GM23338 (cell line): ENCODE results near the gene CKM. TPM values are rescaled to one million over a fixed set of nuclear protein-coding genes. Genes with fewer than 3 reads are reported as not detected.

Source experiments
- ATAC-seq: fragments of 200-7000 bp; cut with Tn5 transposase; 3 replicates; pipeline ENCODE4 v1.9.1; 2020
- DNase-seq: peaks from one replicate; pipeline ENCODE4 v3.0.0-alpha.2; 2015; ENCODE audit warnings: low spot score
- H2AFZ ChIP-seq: fragments of 200-600 bp; sonication (generic); 2 replicates; pipeline ENCODE4 v1.8.0; 2016; ENCODE audit warnings: antibody characterized with exemption, mild to moderate bottlenecking, moderate library complexity
- H3F3A ChIP-seq: fragments of 200-600 bp; sonication (generic); replicated peaks from 2 replicates; pipeline ENCODE4 v1.8.0; 2017; ENCODE audit warnings: antibody characterized with exemption, mixed run types, low read depth
- H3K27ac ChIP-seq: fragments of 200-600 bp; sonication (generic); 2 replicates; pipeline ENCODE4 v1.6.1; 2016; ENCODE audit warnings: low read depth
- H3K27me3 ChIP-seq: fragments of 200-600 bp; sonication (generic); 2 replicates; pipeline ENCODE4 v1.8.0; 2016; ENCODE audit warnings: mild to moderate bottlenecking, mixed run types, moderate library complexity; ENCODE audit not compliant: insufficient read depth
- H3K36me3 ChIP-seq: fragments of 200-600 bp; sonication (generic); 2 replicates; pipeline ENCODE4 v1.8.0; 2016; ENCODE audit warnings: mild to moderate bottlenecking; ENCODE audit not compliant: insufficient read depth
- H3K4me1 ChIP-seq: fragments of 200-600 bp; sonication (generic); 2 replicates; pipeline ENCODE4 v1.8.0; 2016; ENCODE audit warnings: mild to moderate bottlenecking, moderate library complexity; ENCODE audit not compliant: insufficient read depth
- H3K4me2 ChIP-seq: fragments of 200-600 bp; sonication (generic); 2 replicates; pipeline ENCODE4 v1.7.1; 2017; ENCODE audit warnings: mixed run types
- H3K4me3 ChIP-seq: fragments of 200-600 bp; sonication (generic); 2 replicates; pipeline ENCODE4 v1.6.1; 2016; ENCODE audit warnings: mixed run types
- H3K79me2 ChIP-seq: fragments of 200-600 bp; sonication (generic); replicated peaks from 2 replicates; pipeline ENCODE4 v1.8.0; 2017; ENCODE audit warnings: mild to moderate bottlenecking; ENCODE audit not compliant: insufficient read depth
- H3K9me2 ChIP-seq: fragments of 200-600 bp; sonication (generic); 2 replicates; pipeline ENCODE4 v1.8.0; 2017; ENCODE audit not compliant: insufficient read depth
- H4K20me1 ChIP-seq: fragments of 200-600 bp; sonication (generic); replicated peaks from 2 replicates; pipeline ENCODE4 v1.8.0; 2017; ENCODE audit warnings: mild to moderate bottlenecking; ENCODE audit not compliant: insufficient read depth
- H3K27ac Mint-ChIP-seq: 2 replicates; pipeline ENCODE4 v1.8.0; 2020; ENCODE audit warnings: inconsistent platforms, mild to moderate bottlenecking, moderate library complexity, mixed read lengths
- H3K27me3 Mint-ChIP-seq: 3 replicates; pipeline ENCODE4 v1.8.0; 2022; ENCODE audit warnings: low read depth, mild to moderate bottlenecking, moderate library complexity, mixed read lengths, inconsistent platforms; ENCODE audit not compliant: insufficient read depth, poor library complexity
- H3K36me3 Mint-ChIP-seq: 3 replicates; pipeline ENCODE4 v1.8.0; 2021; ENCODE audit warnings: low read depth, mild to moderate bottlenecking, inconsistent platforms, moderate library complexity, mixed read lengths
- H3K4me1 Mint-ChIP-seq: 3 replicates; pipeline ENCODE4 v1.8.0; 2020; ENCODE audit warnings: mild to moderate bottlenecking, inconsistent platforms, mixed read lengths
- H3K4me3 Mint-ChIP-seq: 3 replicates; pipeline ENCODE4 v1.8.0; 2021; ENCODE audit warnings: moderate library complexity, mild to moderate bottlenecking, inconsistent platforms, mixed read lengths
- H3K9me3 Mint-ChIP-seq: 3 replicates; pipeline ENCODE4 v1.8.0; 2020; ENCODE audit warnings: moderate library complexity, mild to moderate bottlenecking, inconsistent platforms, mixed read lengths
- CREB1 ChIP-seq: fragments of 250-450 bp; sonication (Bioruptor Pico); IDR thresholded peaks from 2 replicates; pipeline ENCODE4 v1.5.0; 2020; ENCODE audit warnings: low read depth, mild to moderate bottlenecking, moderate library complexity
- CTCF ChIP-seq, 2 experiments: fragments of 200-600 bp in 1 of 2; sonication (generic) in 1 of 2; conservative IDR thresholded peaks; 2 replicates each; pipeline versions ENCODE4 v1.5.1 to v1.6.1; 2016 to 2017; ENCODE audit warnings: antibody characterized with exemption in 2 of 2, low read depth in 2 of 2, mild to moderate bottlenecking in 2 of 2, moderate library complexity in 1 of 2
- ETS1 ChIP-seq: IDR thresholded peaks from 2 replicates; pipeline ENCODE4 v1.6.1; 2016; ENCODE audit warnings: antibody characterized with exemption
- EZH2 ChIP-seq: fragments of 200-600 bp; sonication (generic); IDR thresholded peaks from one replicate; pipeline ENCODE4 v1.8.0; 2017; ENCODE audit warnings: antibody characterized with exemption, mild to moderate bottlenecking, low read depth; ENCODE audit not compliant: unreplicated experiment
- EZH2phosphoT487 ChIP-seq: fragments of 200-600 bp; sonication (generic); IDR thresholded peaks from one replicate; pipeline ENCODE4 v1.8.1; 2018; ENCODE audit warnings: antibody characterized with exemption; ENCODE audit not compliant: unreplicated experiment
- JUNB ChIP-seq: IDR thresholded peaks from one replicate; pipeline ENCODE4 v1.6.1; 2016; ENCODE audit warnings: antibody characterized with exemption; ENCODE audit not compliant: unreplicated experiment
- NANOG ChIP-seq: IDR thresholded peaks from 2 replicates; pipeline ENCODE4 v1.6.1; 2016; ENCODE audit warnings: antibody characterized with exemption, borderline replicate concordance
- POLR2AphosphoS5 ChIP-seq: IDR thresholded peaks from 2 replicates; pipeline ENCODE4 v1.6.1; 2016; ENCODE audit warnings: antibody characterized with exemption, low read depth
- STAT1 ChIP-seq: IDR thresholded peaks from one replicate; pipeline ENCODE4 v1.6.1; 2016; ENCODE audit warnings: antibody characterized with exemption; ENCODE audit not compliant: unreplicated experiment
- ZNF114 ChIP-seq: fragments of 250-450 bp; sonication (Bioruptor Pico); IDR thresholded peaks from 2 replicates; pipeline ENCODE4 v1.5.0; 2020; ENCODE audit warnings: mild to moderate bottlenecking, moderate library complexity
- ZNF331 ChIP-seq: fragments of 250-450 bp; sonication (Bioruptor Pico); IDR thresholded peaks from 2 replicates; pipeline ENCODE4 v1.5.0; 2020; ENCODE audit warnings: low read depth, mild to moderate bottlenecking, moderate library complexity
- ZNF462 ChIP-seq: fragments of 250-450 bp; sonication (Bioruptor Pico); IDR thresholded peaks from 2 replicates; pipeline ENCODE4 v1.5.0; 2020; ENCODE audit warnings: mild to moderate bottlenecking, moderate library complexity
- polyA plus RNA-seq: library from polyadenylated mRNA; unstranded; fragments of >200 nt; fragmentation: Nextera tagmentation; extraction: Ambion mirVana; gene quantifications from 2 replicates; pipeline ENCODE4 v1.2.1, GENCODE V29; 2016
- total RNA-seq: library from RNA; depleted of rRNA; stranded (reverse); fragments of >200 nt; shearing (Covaris generic); gene quantifications from 2 replicates; pipeline ENCODE4 v1.2.3, GENCODE V29; 2014

Gene CKM
- total and polyA plus RNA-seq, 2 experiments from 2014 or later = not detected

GRCh38 chr19:45342911-45343310 is 20.2 kb upstream of the CKM start (continued):
- TF ChIP-seq CTCF (conservative IDR thresholded peaks at IDR 0.05; ENCODE audit: low read depth in 2 of 2) = no peak
- TF ChIP-seq EZH2phosphoT487 = no peak
- no peak for TF ChIP-seq EZH2
- TF ChIP-seq STAT1 = no peak
- no peak for TF ChIP-seq ETS1
- no peak for TF ChIP-seq ZNF114 (CRISPR knock-in tag)

- peak; percentile 56 for DNase-seq
- H3K4me3 ChIP-seq = peak overlapping the region; percentile 80
- H3K4me3 Mint-ChIP-seq = no peak overlapping the region
Observed at GRCh38 chr19:45340899-45341453, 18.3 kb upstream of the CKM start.

More at GRCh38 chr19:45340899-45341453, 18.3 kb upstream of the CKM start:
- Mint-ChIP-seq H3K27me3 (peaks cover 13% of the 10 kb centered on the region), H3K36me3 (peaks cover 3% of the 10 kb centered on the region; the same call in 1 of the 3 replicates), H3K27ac (no peak overlapping the region), H3K4me1 (peaks cover 2% of the 10 kb centered on the region; the same call in 1 of the 3 replicates), H3K9me3 (no peaks in the 10 kb centered on the region)
- H3K4me1 ChIP-seq = no peaks in the 10 kb centered on the region
- H3K27ac ChIP-seq = no peak overlapping the region
- peaks cover 12% of the 10 kb centered on the region; the same call in 1 of the 2 replicates for H3F3A ChIP-seq
- peaks cover 27% of the 10 kb centered on the region for H3K27me3 ChIP-seq
- no peak for TF ChIP-seq ETS1
- TF ChIP-seq ZNF331 (CRISPR knock-in tag) = no peak
- no peak for TF ChIP-seq JUNB
- TF ChIP-seq ZNF462 (CRISPR knock-in tag) = no peak
- TF ChIP-seq EZH2 = no peak
- no peak for TF ChIP-seq POLR2AphosphoS5
- TF ChIP-seq NANOG = no peak
- no peak for TF ChIP-seq CTCF (conservative IDR thresholded peaks at IDR 0.05; ENCODE audit: low read depth in 2 of 2)
- TF ChIP-seq ZNF114 (CRISPR knock-in tag) = no peak
- no peak for TF ChIP-seq STAT1
- no peak for TF ChIP-seq CREB1 (CRISPR knock-in tag)
- no peaks in the 10 kb centered on the region for H4K20me1 ChIP-seq
- peak; percentile 58 for ATAC-seq
- H2AFZ ChIP-seq = peak overlapping the region; percentile 72; the same call in 1 of the 2 replicates
- H3K36me3 ChIP-seq = no peaks in the 10 kb centered on the region
- peak overlapping the region; percentile 83 for H3K4me2 ChIP-seq
- no peaks in the 10 kb centered on the region for H3K9me2 ChIP-seq
- H3K79me2 ChIP-seq = no peaks in the 10 kb centered on the region
